A549 (cell line): ENCODE results near the gene VAMP7. TPM values are rescaled to one million over a fixed set of nuclear protein-coding genes. Genes with fewer than 3 reads are reported as not detected.

Experiments used
- ATAC-seq, 2 experiments: fragments of 200-7000 bp in 1 of 2; fragments of >200 bp in 1 of 2; cut with Nextera tagmentation in 1 of 2; cut with Tn5 transposase in 1 of 2; 3 replicates each; pipeline versions ENCODE4 v1.8.0 to v1.9.1; 2018 to 2020; ENCODE audit warnings: mild to moderate bottlenecking in 1 of 2, moderate library complexity in 1 of 2
- CTCF ChIA-PET: fragments of 300-600 bp; sonication (Branson Sonifier 250); formaldehyde crosslinking; extraction: SDS; loops from one replicate; lab custom pipeline; 2021; ENCODE audit warnings: antibody characterized with exemption, inconsistent platforms; lab: Yijun Ruan, JAX
- POLR2A ChIA-PET: fragments of 350-600 bp; formaldehyde crosslinking; extraction: SDS; loops from one replicate; lab custom pipeline; 2021; ENCODE audit warnings: antibody characterized with exemption, inconsistent platforms; lab: Yijun Ruan, JAX
- DNase-seq, 2 experiments: peaks; one replicate each; pipeline versions ENCODE4 v3.0.0 to v3.0.0-alpha.2; 2011 to 2016; ENCODE audit warnings: low read depth in 1 of 2, low spot score in 1 of 2
- FAIRE-seq: peaks from 2 replicates; lab custom pipeline; 2011; peaks lifted over from hg19 to GRCh38; lab: Jason Lieb, UNC
- H3K27ac ChIP-seq, 2 experiments: fragments of >200 bp; sonication (Bioruptor Twin); formaldehyde crosslinking; 3 replicates each; pipeline ENCODE4 v1.5.1; 2016 to 2017
- H3K4me1 ChIP-seq: fragments of >200 bp; sonication (Bioruptor Twin); formaldehyde crosslinking; 3 replicates; pipeline ENCODE4 v1.6.1; 2016
- H3K4me2 ChIP-seq: fragments of >200 bp; sonication (Bioruptor Twin); formaldehyde crosslinking; 3 replicates; pipeline ENCODE4 v1.6.1; 2016
- H3K4me3 ChIP-seq: fragments of >200 bp; sonication (Bioruptor Twin); formaldehyde crosslinking; 3 replicates; pipeline ENCODE4 v1.5.1; 2016
- H3K9me3 ChIP-seq: fragments of >200 bp; sonication (Bioruptor Twin); formaldehyde crosslinking; 3 replicates; pipeline ENCODE4 v1.6.1; 2016
- CHD2 ChIP-seq: fragments of 150-350 bp; IDR thresholded peaks from 2 replicates; pipeline ENCODE4 v1.6.1; 2014; ENCODE audit warnings: low read length; ENCODE audit not compliant: partially characterized antibody
- EHF ChIP-seq: fragments of 250-450 bp; sonication (Bioruptor Pico); IDR thresholded peaks from 2 replicates; pipeline ENCODE4 v1.5.0; 2020; ENCODE audit warnings: mild to moderate bottlenecking
- FOSB ChIP-seq: fragments of 250-450 bp; sonication (Bioruptor Pico); IDR thresholded peaks from 2 replicates; pipeline ENCODE4 v1.5.0; 2020; ENCODE audit warnings: mild to moderate bottlenecking, moderate library complexity
- HOXA7 ChIP-seq: fragments of 250-450 bp; sonication (Bioruptor Pico); IDR thresholded peaks from 2 replicates; pipeline ENCODE4 v1.5.0; 2020; ENCODE audit warnings: mild to moderate bottlenecking, moderate library complexity
- HOXB13 ChIP-seq: fragments of 250-450 bp; sonication (Bioruptor Pico); IDR thresholded peaks from 2 replicates; pipeline ENCODE4 v1.5.0; 2020; ENCODE audit warnings: low read depth, mild to moderate bottlenecking, moderate library complexity
- HOXB5 ChIP-seq: fragments of 250-450 bp; sonication (Bioruptor Pico); IDR thresholded peaks from 2 replicates; pipeline ENCODE4 v1.5.0; 2020; ENCODE audit warnings: mild to moderate bottlenecking, moderate library complexity
- JUN ChIP-seq, 2 experiments: fragments of >200 bp; sonication (Bioruptor Twin); formaldehyde crosslinking; IDR thresholded peaks; 2 replicates in 1 of 2; 3 replicates in 1 of 2; pipeline ENCODE4 v1.6.1; 2016 to 2017
- MAZ ChIP-seq: fragments of 150-350 bp; IDR thresholded peaks from 2 replicates; pipeline ENCODE4 v1.6.1; 2014; ENCODE audit warnings: antibody characterized with exemption, low read depth, low read length, borderline replicate concordance
- MYC ChIP-seq: IDR thresholded peaks from 2 replicates; pipeline ENCODE4 v1.6.1; 2012; ENCODE audit warnings: mild to moderate bottlenecking, inconsistent platforms, low read length, improper control_type of control experiment, borderline replicate concordance
- NFE2L2 ChIP-seq: fragments of 150-350 bp; conservative IDR thresholded peaks from 2 replicates; pipeline ENCODE4 v1.6.1; 2014; ENCODE audit warnings: low read length
- PHF8 ChIP-seq: fragments of 200-600 bp; sonication (generic); IDR thresholded peaks from 2 replicates; pipeline ENCODE4 v1.6.1; 2016; ENCODE audit warnings: low read depth, mild to moderate bottlenecking, antibody characterized with exemption, moderate library complexity, borderline replicate concordance
- RFX5 ChIP-seq: fragments of 450-650 bp; IDR thresholded peaks from 2 replicates; pipeline ENCODE4 v1.7.1; 2014; ENCODE audit warnings: antibody characterized with exemption, mild to moderate bottlenecking, moderate library complexity
- RNF2 ChIP-seq: fragments of 200-600 bp; sonication (generic); IDR thresholded peaks from 2 replicates; pipeline ENCODE4 v1.6.1; 2016; ENCODE audit warnings: low read depth, mild to moderate bottlenecking, antibody characterized with exemption, moderate library complexity, borderline replicate concordance
- TP53 ChIP-seq: fragments of 250-450 bp; sonication (Bioruptor Pico); IDR thresholded peaks from 2 replicates; pipeline ENCODE4 v1.5.0; 2021; ENCODE audit warnings: mild to moderate bottlenecking, moderate library complexity
- USF2 ChIP-seq: fragments of 450-650 bp; IDR thresholded peaks from 2 replicates; pipeline ENCODE4 v1.6.1; 2014; ENCODE audit warnings: antibody characterized with exemption
- ZC3H11A ChIP-seq: fragments of 450-650 bp; IDR thresholded peaks from 2 replicates; pipeline ENCODE4 v1.6.1; 2014; ENCODE audit warnings: antibody characterized with exemption, mild to moderate bottlenecking
- WGBS: methylation state at CpG from one replicate; pipeline ENCODE4 v1.1.6; 2017; ENCODE audit errors: missing lambda C conversion rate; 5-methylcytosine and 5-hydroxymethylcytosine counted together
- polyA plus RNA-seq, 4 experiments: library from polyadenylated mRNA; depleted of rRNA in 3 of 4; stranded (reverse); fragments of >200 nt; fragmentation: RNase III in 1 of 4; extraction: RNeasy Plus Mini Kit Qiagen cat#74134 plus additional on column Dnase treatment in 1 of 4; gene quantifications; 2 replicates in 3 of 4; 3 replicates in 1 of 4; pipeline ENCODE4 v1.2.3, GENCODE V29; 2011 to 2017
- TF ChIP-seq, protein P1 (sequence below): fragments of >200 bp; sonication (Bioruptor Twin); formaldehyde crosslinking; IDR thresholded peaks from 3 replicates; pipeline ENCODE4 v1.6.1; 2016
- TF ChIP-seq, protein P2 (sequence below): fragments of 250-450 bp; sonication (Bioruptor Pico); IDR thresholded peaks from 2 replicates; pipeline ENCODE4 v1.5.0; 2021; ENCODE audit warnings: mild to moderate bottlenecking, moderate library complexity, borderline replicate concordance
- TF ChIP-seq, protein P3 (sequence below): fragments of 150-350 bp; IDR thresholded peaks from 2 replicates; pipeline ENCODE4 v1.6.1; 2014; ENCODE audit warnings: low read depth, mild to moderate bottlenecking, low read length

Gene VAMP7
- polyA plus RNA-seq, 2 of the 4 experiments (the other 2 are of a cell fraction), result 35.4 to 53.7 TPM

GRCh38 chrX:155959018-155959587 is 78.0 kb downstream of the VAMP7 start:
- POLR2A ChIA-PET, result no interaction called here
- no peak for TF ChIP-seq JUN (IDR thresholded peaks at IDR 0.05)
- no peak for FAIRE-seq
- ATAC-seq, result no peak
- H3K4me1 ChIP-seq, result no peaks in the 10 kb centered on the region
- 40% methylated on average over 5 of the region's 5 CpGs for WGBS
- no peak for DNase-seq
- H3K4me3 ChIP-seq, result no peak overlapping the region
- CTCF ChIA-PET, result no interaction called here
- no peak overlapping the region for H3K4me2 ChIP-seq
- H3K27ac ChIP-seq, result no peak overlapping the region
- no peaks in the 10 kb centered on the region for H3K9me3 ChIP-seq

DNA sequence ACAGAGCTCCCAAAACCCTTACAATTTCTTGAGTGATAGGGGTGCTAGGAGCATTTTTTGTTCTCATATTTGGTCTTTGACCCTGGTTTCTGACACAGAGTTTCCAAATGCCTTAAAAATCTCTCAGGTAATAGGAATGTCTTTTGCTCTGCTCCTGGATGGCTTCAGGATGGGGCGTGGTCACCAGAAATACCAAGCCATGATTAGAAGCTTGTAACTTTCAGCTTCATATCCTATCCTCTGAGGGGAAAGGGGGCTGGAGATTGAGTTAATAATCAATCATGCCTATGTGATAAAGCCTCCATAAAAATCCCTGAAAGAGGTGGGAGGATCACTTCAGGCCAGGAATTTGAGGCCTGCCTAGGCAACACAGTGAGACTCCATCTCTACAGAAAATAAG is 81.8 kb downstream of the VAMP7 start:
- no peak for DNase-seq
- TF ChIP-seq, protein P1, sequence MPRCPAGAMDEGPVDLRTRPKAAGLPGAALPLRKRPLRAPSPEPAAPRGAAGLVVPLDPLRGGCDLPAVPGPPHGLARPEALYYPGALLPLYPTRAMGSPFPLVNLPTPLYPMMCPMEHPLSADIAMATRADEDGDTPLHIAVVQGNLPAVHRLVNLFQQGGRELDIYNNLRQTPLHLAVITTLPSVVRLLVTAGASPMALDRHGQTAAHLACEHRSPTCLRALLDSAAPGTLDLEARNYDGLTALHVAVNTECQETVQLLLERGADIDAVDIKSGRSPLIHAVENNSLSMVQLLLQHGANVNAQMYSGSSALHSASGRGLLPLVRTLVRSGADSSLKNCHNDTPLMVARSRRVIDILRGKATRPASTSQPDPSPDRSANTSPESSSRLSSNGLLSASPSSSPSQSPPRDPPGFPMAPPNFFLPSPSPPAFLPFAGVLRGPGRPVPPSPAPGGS, result no peak
- TF ChIP-seq TP53 (CRISPR knock-in tag) (no peak), PHF8 (no peak), EHF (no peak), ZC3H11A (no peak), HOXA7 (CRISPR knock-in tag) (no peak), HOXB13 (CRISPR knock-in tag) (no peak), NFE2L2 (no peak), MYC (no peak), JUN (IDR thresholded peaks at IDR 0.05) (no peak), HOXB5 (CRISPR knock-in tag) (no peak), CHD2 (no peak), RFX5 (no peak), MAZ (no peak), RNF2 (no peak), FOSB (CRISPR knock-in tag) (no peak), USF2 (no peak)
- TF ChIP-seq, protein P2, sequence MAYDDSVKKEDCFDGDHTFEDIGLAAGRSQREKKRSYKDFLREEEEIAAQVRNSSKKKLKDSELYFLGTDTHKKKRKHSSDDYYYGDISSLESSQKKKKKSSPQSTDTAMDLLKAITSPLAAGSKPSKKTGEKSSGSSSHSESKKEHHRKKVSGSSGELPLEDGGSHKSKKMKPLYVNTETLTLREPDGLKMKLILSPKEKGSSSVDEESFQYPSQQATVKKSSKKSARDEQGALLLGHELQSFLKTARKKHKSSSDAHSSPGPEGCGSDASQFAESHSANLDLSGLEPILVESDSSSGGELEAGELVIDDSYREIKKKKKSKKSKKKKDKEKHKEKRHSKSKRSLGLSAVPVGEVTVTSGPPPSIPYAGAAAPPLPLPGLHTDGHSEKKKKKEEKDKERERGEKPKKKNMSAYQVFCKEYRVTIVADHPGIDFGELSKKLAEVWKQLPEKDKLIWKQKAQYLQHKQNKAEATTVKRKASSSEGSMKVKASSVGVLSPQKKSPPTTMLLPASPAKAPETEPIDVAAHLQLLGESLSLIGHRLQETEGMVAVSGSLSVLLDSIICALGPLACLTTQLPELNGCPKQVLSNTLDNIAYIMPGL (CRISPR knock-in tag), result no peak
- TF ChIP-seq, protein P3, sequence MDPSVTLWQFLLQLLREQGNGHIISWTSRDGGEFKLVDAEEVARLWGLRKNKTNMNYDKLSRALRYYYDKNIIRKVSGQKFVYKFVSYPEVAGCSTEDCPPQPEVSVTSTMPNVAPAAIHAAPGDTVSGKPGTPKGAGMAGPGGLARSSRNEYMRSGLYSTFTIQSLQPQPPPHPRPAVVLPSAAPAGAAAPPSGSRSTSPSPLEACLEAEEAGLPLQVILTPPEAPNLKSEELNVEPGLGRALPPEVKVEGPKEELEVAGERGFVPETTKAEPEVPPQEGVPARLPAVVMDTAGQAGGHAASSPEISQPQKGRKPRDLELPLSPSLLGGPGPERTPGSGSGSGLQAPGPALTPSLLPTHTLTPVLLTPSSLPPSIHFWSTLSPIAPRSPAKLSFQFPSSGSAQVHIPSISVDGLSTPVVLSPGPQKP, result no peak
- TF ChIP-seq, all 56 proteins: peak for 0
- Histone ChIP-seq H3K27ac (no peak overlapping the region), H3K4me2 (no peak overlapping the region), H3K4me1 (no peaks in the 10 kb centered on the region), H3K9me3 (0 out of 3 replicates have a peak, but pooled peaks cover 2% of the 10 kb centered on the region), H3K4me3 (no peak overlapping the region)
- FAIRE-seq (no peak), ATAC-seq (no peak)
- CTCF ChIA-PET, result no interaction called here
- 5% methylated on average over 1 of the region's 1 CpG for WGBS
- POLR2A ChIA-PET, result no interaction called here
